ENCODE data around the gene ZNF787.

DNA sequence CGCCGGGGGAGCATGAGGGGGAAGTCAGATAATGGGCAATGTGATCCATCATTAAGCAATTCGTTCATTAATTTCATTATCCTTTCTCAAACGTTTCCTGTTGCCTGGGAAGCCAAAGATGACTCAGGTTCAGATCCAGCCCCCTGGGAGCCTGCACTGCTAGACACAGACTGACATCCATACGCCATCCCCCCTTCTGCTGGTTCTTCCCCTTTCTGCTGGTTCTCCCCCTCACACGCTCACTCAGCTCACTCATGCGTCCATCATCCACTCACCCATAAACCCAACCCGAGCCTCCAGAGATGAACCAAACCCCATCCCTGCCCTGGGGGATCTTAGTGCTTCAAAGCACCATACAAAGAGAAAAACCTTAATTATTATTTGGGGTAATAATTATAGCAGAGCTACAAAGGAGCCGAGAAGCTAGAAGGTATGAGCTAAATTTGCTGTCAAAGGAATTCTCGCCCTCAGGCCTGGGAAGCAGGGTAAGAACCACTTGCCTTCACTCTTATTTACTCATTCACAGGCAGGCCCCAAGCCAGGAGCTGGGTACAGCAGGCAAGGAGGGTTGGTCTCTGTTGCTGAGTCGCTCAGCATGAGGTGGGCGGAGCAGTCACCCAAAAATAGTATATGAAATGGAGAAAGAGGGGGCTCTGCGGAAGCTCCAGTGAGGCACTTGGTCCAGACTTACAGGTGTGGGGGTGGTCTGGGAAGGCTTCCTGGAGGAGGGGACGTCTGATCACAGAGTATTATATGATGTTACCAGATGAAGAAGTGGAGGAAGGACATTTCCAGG lies 13.0 kb upstream of the ZNF787 start:
- TF ChIP-seq, protein P1, sequence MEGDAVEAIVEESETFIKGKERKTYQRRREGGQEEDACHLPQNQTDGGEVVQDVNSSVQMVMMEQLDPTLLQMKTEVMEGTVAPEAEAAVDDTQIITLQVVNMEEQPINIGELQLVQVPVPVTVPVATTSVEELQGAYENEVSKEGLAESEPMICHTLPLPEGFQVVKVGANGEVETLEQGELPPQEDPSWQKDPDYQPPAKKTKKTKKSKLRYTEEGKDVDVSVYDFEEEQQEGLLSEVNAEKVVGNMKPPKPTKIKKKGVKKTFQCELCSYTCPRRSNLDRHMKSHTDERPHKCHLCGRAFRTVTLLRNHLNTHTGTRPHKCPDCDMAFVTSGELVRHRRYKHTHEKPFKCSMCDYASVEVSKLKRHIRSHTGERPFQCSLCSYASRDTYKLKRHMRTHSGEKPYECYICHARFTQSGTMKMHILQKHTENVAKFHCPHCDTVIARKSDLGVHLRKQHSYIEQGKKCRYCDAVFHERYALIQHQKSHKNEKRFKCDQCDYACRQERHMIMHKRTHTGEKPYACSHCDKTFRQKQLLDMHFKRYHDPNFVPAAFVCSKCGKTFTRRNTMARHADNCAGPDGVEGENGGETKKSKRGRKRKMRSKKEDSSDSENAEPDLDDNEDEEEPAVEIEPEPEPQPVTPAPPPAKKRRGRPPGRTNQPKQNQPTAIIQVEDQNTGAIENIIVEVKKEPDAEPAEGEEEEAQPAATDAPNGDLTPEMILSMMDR (IDR thresholded peaks at IDR 0.05; ENCODE audit: low read depth, low read length): no peak
- no peak for TF ChIP-seq EZH2phosphoT487 (IDR thresholded peaks at IDR 0.05; ENCODE audit: low read depth)

All from OCI-LY3 (cell line).